Common myeloid progenitor, CD34-positive (primary cell): ENCODE measurements around the gene DLST.

Experiments
- CTCF ChIA-PET: fragments of 350-600 bp; sonication (Branson Sonifier 250); formaldehyde crosslinking; loops from one replicate; lab custom pipeline; 2021; ENCODE audit warnings: antibody characterized with exemption; lab: Charles Lee
- POLR2A ChIA-PET: fragments of 350-600 bp; sonication (Branson Sonifier 250); formaldehyde crosslinking; loops from one replicate; lab custom pipeline; 2021; ENCODE audit warnings: antibody characterized with exemption; lab: Charles Lee
- DNase-seq, 3 donors: peaks; one replicate each; pipeline versions ENCODE4 v3.0.0 to v3.0.0-alpha.2; 2013
- H3K27ac ChIP-seq, 2 experiments: 1 replicate in 1 of 2; 2 replicates in 1 of 2; pipeline ENCODE4 v1.7.0; 2013; ENCODE audit warnings: inconsistent platforms in 2 of 2, low read length in 2 of 2, mild to moderate bottlenecking in 2 of 2, low read depth in 1 of 2, moderate library complexity in 1 of 2; ENCODE audit not compliant: severe bottlenecking in 2 of 2, insufficient read depth in 1 of 2, poor library complexity in 1 of 2
- H3K27me3 ChIP-seq, 5 experiments: replicated peaks in 2 of 5; 1 replicate in 3 of 5; 2 replicates in 2 of 5; pipeline versions ENCODE4 v1.6.1 to v1.7.0; 2013; ENCODE audit warnings: low read length in 4 of 5, mild to moderate bottlenecking in 2 of 5, moderate library complexity in 2 of 5, inconsistent platforms in 1 of 5; ENCODE audit not compliant: insufficient read depth in 5 of 5, control insufficient read depth in 4 of 5
- H3K36me3 ChIP-seq, 4 experiments: 1 replicate in 2 of 4; 2 replicates in 2 of 4; pipeline versions ENCODE4 v1.6.1 to v1.7.0; 2013; ENCODE audit warnings: low read length in 3 of 4, control low read depth in 1 of 4, mild to moderate bottlenecking in 1 of 4; ENCODE audit not compliant: control insufficient read depth in 4 of 4, insufficient read depth in 4 of 4
- H3K4me1 ChIP-seq, 4 experiments: 1 replicate in 3 of 4; 2 replicates in 1 of 4; pipeline versions ENCODE4 v1.6.1 to v1.7.1; 2013; ENCODE audit warnings: low read length in 3 of 4, mild to moderate bottlenecking in 3 of 4, control low read depth in 1 of 4, inconsistent platforms in 1 of 4, moderate library complexity in 1 of 4; ENCODE audit not compliant: control insufficient read depth in 4 of 4, insufficient read depth in 4 of 4; ENCODE audit errors: control extremely low read depth in 1 of 4
- H3K4me3 ChIP-seq, 7 experiments: 1 replicate in 4 of 7; 2 replicates in 3 of 7; pipeline versions ENCODE4 v1.5.1 to v1.7.0; 2013; ENCODE audit warnings: mild to moderate bottlenecking in 7 of 7, low read length in 6 of 7, moderate library complexity in 6 of 7, inconsistent platforms in 2 of 7, low read depth in 2 of 7, control low read depth in 1 of 7; ENCODE audit not compliant: insufficient read depth in 4 of 7, control insufficient read depth in 1 of 7; ENCODE audit errors: extremely low read depth in 1 of 7
- H3K9me3 ChIP-seq, 5 experiments: 1 replicate in 4 of 5; 2 replicates in 1 of 5; pipeline versions ENCODE4 v1.6.1 to v1.7.1; 2013; ENCODE audit warnings: low read length in 4 of 5, mild to moderate bottlenecking in 2 of 5, inconsistent platforms in 1 of 5, low read depth in 1 of 5, moderate library complexity in 1 of 5; ENCODE audit not compliant: control insufficient read depth in 4 of 5, insufficient read depth in 2 of 5; ENCODE audit errors: control extremely low read depth in 1 of 5
- WGBS: methylation state at CpG from one replicate; pipeline ENCODE4 v1.1.5; 2013; ENCODE audit not compliant: insufficient coverage; 5-methylcytosine and 5-hydroxymethylcytosine counted together

DLST gene

DNA sequence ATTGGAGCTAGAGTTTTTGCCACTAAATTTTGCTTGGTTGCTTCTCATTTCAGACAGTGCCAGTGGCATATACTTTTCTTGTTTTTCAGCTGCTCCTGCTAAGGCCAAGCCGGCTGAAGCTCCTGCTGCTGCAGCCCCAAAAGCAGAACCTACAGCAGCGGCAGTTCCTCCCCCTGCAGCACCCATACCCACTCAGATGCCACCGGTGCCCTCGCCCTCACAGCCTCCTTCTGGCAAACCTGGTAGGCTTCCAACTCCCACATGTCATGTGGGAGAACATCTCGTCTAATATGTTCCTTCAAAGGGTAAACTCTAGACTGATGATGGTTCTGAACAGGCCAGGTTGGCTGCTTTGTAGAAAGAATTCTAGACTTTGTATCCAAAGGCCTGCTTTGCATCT is 11.0 kb downstream of the DLST start:
- POLR2A ChIA-PET, result interaction anchor here (1.0 to 1.8 kb wide), 3 partner anchors 10 to 16 kb away, joined by 3 to 6 read pairs (median 6); partner anchors contain the start of gene PROX2
- Histone ChIP-seq H3K4me1 (peaks cover 0 to 38% (median 30%) of the 10 kb centered on the region in 4 experiments), H3K27ac (no peak overlapping the region), H3K4me3 (no peak overlapping the region), H3K27me3 (no peaks in the 10 kb centered on the region), H3K36me3 (peaks cover 30 to 86% (median 58%) of the 10 kb centered on the region in 4 experiments), H3K9me3 (no peaks in the 10 kb centered on the region)
- CTCF ChIA-PET, result interaction anchor here (1.0 to 16.7 kb wide), 11 partner anchors 9 to 196 kb away, joined by 3 to 281 read pairs (median 10); partner anchors contain the start of genes DLST and PROX2
- 20% methylated on average over 5 of the region's 5 CpGs for WGBS
- DNase-seq, result peak in 2 of 3 donors; percentile 46 to 58

GRCh38 chr14:74893614-74894091 is 11.9 kb downstream of the DLST start:
- Histone ChIP-seq H3K9me3 (no peaks in the 10 kb centered on the region), H3K4me3 (no peak overlapping the region), H3K27me3 (no peaks in the 10 kb centered on the region), H3K4me1 (peaks cover 0 to 29% (median 26%) of the 10 kb centered on the region in 4 experiments), H3K27ac (peak overlapping the region in 1 of 2 experiments; percentile 16), H3K36me3 (peaks cover 32 to 91% (median 66%) of the 10 kb centered on the region in 4 experiments)
- DNase-seq, result peak in 2 of 3 donors; percentile 62 to 64
- WGBS, result 13% methylated on average over 3 of the region's 4 CpGs
- CTCF ChIA-PET, result interaction anchor here (0.5 to 16.7 kb wide), 14 partner anchors 8 to 1823 kb away, joined by 3 to 281 read pairs (median 5); partner anchors contain the start of genes DLST and PROX2
- POLR2A ChIA-PET, result interaction anchor here (1.1 to 1.8 kb wide), 4 partner anchors 11 to 31 kb away, joined by 4 to 6 read pairs (median 5); no protein-coding TSS in a partner anchor

DNA sequence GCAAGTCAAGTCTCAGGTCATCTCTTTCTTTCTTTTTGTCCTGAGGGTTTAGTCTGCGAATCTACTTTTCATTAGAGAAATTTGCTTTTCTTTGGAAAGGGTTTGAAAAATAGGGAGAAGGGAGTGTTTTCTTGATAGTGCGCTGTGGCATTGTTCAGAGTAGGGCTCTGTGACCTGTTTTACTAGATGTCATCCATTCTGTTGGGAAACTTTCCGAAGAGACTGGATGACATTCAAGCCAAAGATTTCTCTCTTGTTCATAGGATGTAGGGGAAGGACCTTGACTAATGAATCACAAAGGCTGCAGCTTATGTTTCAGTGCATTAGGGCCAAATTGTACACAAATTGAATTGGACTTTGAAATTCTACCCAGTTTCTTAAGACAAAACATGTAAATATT is 14.7 kb downstream of the DLST start:
- WGBS, result 100% methylated on average over 2 of the region's 3 CpGs
- Histone ChIP-seq H3K27ac (no peak overlapping the region), H3K9me3 (no peaks in the 10 kb centered on the region), H3K4me1 (peaks cover 0 to 29% (median 24%) of the 10 kb centered on the region in 4 experiments), H3K4me3 (no peak overlapping the region), H3K36me3 (peaks cover 37 to 95% (median 76%) of the 10 kb centered on the region in 4 experiments), H3K27me3 (no peaks in the 10 kb centered on the region)
- POLR2A ChIA-PET, result no interaction called here
- DNase-seq, result no peak
- CTCF ChIA-PET, result interaction anchor here (1.5 to 16.7 kb wide), 4 partner anchors 12 to 38 kb away, joined by 4 to 281 read pairs (median 76); no protein-coding TSS in a partner anchor

DNA sequence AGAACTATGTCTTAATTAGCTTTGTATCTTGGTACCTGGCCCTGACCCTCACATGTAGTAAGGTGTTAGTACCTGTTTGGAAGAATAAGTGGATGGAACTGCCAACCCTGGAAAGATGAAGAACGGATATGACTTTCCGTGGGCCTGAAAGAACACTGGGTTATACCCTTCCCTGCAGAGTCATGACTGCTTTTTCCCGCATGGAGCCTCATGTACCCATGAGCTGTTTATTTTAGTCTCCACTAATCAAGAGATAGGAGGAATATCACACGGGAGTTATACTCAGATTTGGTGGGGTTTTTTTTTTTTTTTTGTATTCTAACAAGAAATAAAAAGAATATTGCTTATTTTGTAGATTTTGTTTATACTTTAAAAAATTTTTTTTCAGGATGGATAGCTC is 15.9 kb downstream of the DLST start:
- 100% methylated on average over 2 of the region's 4 CpGs for WGBS
- ChIA-PET POLR2A (no interaction called here), CTCF (interaction anchor here (0.8 to 16.7 kb wide), 8 partner anchors 9 to 191 kb away, joined by 3 to 281 read pairs (median 6); partner anchors contain the start of gene RPS6KL1)
- Histone ChIP-seq H3K4me3 (no peak overlapping the region), H3K4me1 (peaks cover 0 to 18% (median 18%) of the 10 kb centered on the region in 4 experiments), H3K27ac (no peak overlapping the region), H3K9me3 (no peaks in the 10 kb centered on the region), H3K27me3 (no peaks in the 10 kb centered on the region), H3K36me3 (peaks cover 36 to 94% (median 80%) of the 10 kb centered on the region in 4 experiments)
- no peak for DNase-seq

DNA sequence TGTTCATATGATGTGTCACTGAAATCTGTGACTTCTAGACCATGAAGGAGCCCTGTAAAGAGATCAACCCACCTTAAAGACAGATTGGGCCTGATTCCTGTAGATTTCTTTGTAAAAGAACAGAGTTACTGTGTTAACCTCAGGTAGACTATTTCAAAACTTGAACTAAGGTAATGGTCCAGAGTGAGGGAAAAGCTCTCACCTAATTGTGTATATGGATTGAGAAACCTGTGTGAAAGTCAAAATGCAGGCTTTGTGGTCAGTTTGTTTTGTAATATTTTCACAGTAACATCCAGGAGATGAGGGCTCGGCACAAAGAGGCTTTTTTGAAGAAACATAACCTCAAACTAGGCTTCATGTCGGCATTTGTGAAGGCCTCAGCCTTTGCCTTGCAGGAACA is 16.4 kb downstream of the DLST start:
- H3K4me1 ChIP-seq, result peaks cover 0 to 14% (median 13%) of the 10 kb centered on the region in 4 experiments
- H3K36me3 ChIP-seq, result peaks cover 34 to 94% (median 80%) of the 10 kb centered on the region in 4 experiments
- DNase-seq, result no peak
- ChIA-PET CTCF (interaction anchor here (0.8 to 16.7 kb wide), 8 partner anchors 9 to 190 kb away, joined by 3 to 281 read pairs (median 6); partner anchors contain the start of gene RPS6KL1), POLR2A (no interaction called here)
- H3K27me3 ChIP-seq, result no peaks in the 10 kb centered on the region
- no peaks in the 10 kb centered on the region for H3K9me3 ChIP-seq
- H3K4me3 ChIP-seq, result no peak overlapping the region
- 88% methylated on average over 2 of the region's 2 CpGs for WGBS
- no peak overlapping the region for H3K27ac ChIP-seq

GRCh38 chr14:74898694-74899093 is 17.0 kb downstream of the DLST start:
- Histone ChIP-seq H3K4me1 (peaks cover 0 to 8% (median 7%) of the 10 kb centered on the region in 4 experiments), H3K36me3 (peaks cover 34 to 94% (median 78%) of the 10 kb centered on the region in 4 experiments), H3K27ac (no peak overlapping the region), H3K9me3 (no peaks in the 10 kb centered on the region), H3K27me3 (no peaks in the 10 kb centered on the region), H3K4me3 (no peak overlapping the region)
- no peak for DNase-seq
- POLR2A ChIA-PET, result no interaction called here
- WGBS, result 98% methylated on average over 4 of the region's 5 CpGs
- CTCF ChIA-PET, result interaction anchor here (0.8 to 16.7 kb wide), 8 partner anchors 10 to 190 kb away, joined by 3 to 281 read pairs (median 3); partner anchors contain the start of genes PROX2 and RPS6KL1
